Hepatocyte (in vitro differentiated cells): ENCODE results near the gene STX18.

ENCODE experiments used
- CTCF ChIP-seq: fragments of 200-600 bp; sonication (generic); IDR thresholded peaks from 2 replicates; pipeline ENCODE4 v1.5.1; 2016; ENCODE audit warnings: antibody characterized with exemption, mild to moderate bottlenecking; ENCODE audit not compliant: poor library complexity
- EZH2 ChIP-seq: fragments of 200-600 bp; sonication (generic); IDR thresholded peaks from 2 replicates; pipeline ENCODE4 v1.6.1; 2016; ENCODE audit warnings: antibody characterized with exemption, mild to moderate bottlenecking, borderline replicate concordance
- EZH2phosphoT487 ChIP-seq: fragments of 200-600 bp; sonication (generic); IDR thresholded peaks from one replicate; pipeline ENCODE4 v1.6.1; 2018; ENCODE audit warnings: antibody characterized with exemption, mild to moderate bottlenecking, low read depth, moderate library complexity; ENCODE audit not compliant: unreplicated experiment, severe bottlenecking

GRCh38 chr4:4413373-4413725 lies 128.5 kb downstream of the STX18 start:
- no peak for TF ChIP-seq CTCF
- TF ChIP-seq EZH2, result no peak
- no peak for TF ChIP-seq EZH2phosphoT487
